ENCODE results near the gene ZDHHC13. TPM values are rescaled to one million over a fixed set of nuclear protein-coding genes. Genes with fewer than 3 reads are reported as not detected.

The ZDHHC13 gene
- polyA plus RNA-seq, 3 donors = 4.6 to 5.7 (median 5.2) TPM

DNA sequence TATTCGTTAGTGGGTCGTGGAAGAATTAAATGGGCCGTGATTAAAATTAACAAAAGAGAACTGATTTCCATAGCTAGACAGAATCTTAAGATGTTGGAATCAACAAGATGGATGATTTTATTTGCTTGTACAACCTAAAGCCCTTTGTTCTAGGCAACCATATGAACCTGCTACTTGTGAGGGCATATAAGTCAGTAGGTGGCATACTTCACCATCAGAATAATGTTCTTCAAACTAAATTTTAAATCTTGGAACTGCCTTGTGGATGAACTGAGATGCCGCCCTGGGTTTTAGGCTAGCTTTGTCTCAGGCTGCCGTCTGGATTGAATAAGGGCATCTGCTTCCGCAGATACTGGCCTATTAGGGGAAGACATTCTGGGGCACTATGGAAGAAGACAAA lies 43.9 kb downstream of the ZDHHC13 start:
- 90 to 95% (median 94%) methylated on average over 6 of the region's 6 CpGs for whole genome bisulfite sequencing, 3 donors

GRCh38 chr11:19161651-19162050 lies 44.7 kb downstream of the ZDHHC13 start:
- 94 to 96% (median 96%) methylated on average over 2 of the region's 2 CpGs for WGBS, 3 donors
- no peak overlapping the region for H3K27ac ChIP-seq (ENCODE audit: low read depth, low read length)

More for the DNA sequence above, 43.9 kb downstream of the ZDHHC13 start:
- no peak overlapping the region for H3K27ac ChIP-seq (ENCODE audit: low read depth, low read length)

DNA sequence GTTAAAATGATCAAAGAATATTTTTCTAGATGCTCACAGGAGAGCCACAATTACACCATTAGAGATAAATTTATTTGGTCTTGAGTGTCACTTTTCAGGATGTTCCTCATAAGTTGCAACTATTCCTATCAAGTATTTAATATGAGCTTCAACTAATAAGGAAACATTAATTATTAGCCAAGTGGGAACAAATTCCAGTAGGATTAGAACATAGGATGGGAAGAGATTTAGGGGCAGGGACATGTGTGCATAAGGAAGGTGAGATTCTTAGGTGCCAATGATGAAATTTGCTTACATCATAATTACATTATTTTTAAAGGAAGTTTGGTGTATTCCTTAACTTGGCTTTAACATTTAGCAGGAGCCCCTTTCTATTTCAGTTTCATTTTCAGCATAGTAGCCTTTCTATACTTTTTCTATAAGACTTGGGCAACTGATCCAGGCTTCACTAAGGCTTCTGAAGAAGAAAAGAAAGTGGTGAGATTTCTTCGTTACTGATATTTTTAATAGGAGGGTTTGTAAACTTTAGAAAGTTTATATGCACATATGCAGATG lies 46.1 kb downstream of the ZDHHC13 start:
- WGBS, 3 donors = 93 to 97% (median 95%) methylated on average over 1 of the region's 1 CpG
- H3K27ac ChIP-seq (ENCODE audit: low read depth, low read length) = no peak overlapping the region

DNA sequence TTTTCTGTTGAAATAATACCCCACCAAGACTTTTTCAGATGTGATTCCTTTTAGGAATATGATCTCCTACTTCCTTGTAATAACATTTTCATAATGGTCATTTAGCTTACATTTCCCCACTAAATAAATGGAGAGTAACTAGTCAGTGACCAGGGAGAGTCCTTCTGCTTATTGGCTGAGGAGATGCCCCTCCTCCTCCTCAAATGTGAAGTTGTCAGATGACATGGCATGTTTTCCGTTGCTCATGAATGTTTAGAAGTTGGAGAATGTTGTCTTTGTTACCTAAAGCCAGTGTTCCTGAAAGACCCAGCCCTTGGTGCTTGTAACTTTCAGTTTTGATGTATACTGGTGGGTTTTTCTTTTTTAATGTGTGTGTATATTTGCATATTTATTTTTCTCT lies 46.6 kb downstream of the ZDHHC13 start:
- no peak overlapping the region for H3K27ac ChIP-seq (ENCODE audit: low read depth, low read length)
- WGBS, 3 donors = 72 to 78% (median 75%) methylated on average over 1 of the region's 1 CpG

DNA sequence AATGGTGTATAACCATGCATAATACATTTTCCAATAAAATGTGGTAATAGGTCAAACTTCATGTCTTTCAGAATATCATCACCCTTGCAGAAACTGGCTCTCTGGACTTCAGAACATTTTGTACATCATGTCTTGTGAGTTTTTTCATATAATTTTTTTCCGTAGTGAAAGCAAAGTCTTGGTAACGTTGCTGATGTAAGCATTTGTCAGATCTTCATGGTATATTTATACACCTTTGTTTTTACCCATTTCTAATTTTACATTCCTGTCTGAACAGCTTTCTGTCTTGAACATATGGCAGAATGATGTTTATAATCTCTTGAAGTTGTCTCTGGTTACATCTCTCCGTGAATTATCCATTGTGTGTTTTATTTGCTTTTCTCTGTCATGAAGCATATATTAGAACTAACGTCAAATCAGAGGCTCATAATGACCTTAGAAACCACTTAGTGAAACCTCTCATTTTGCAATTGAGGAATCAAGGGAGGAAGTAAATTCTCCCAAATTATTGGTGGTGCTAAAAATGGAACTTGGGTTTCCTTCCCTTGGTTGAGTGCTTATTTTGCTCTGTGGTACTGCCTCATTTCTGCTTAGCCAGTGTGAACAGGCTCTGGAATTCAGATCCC lies 47.4 kb downstream of the ZDHHC13 start:
- 83 to 84% (median 83%) methylated on average over 4 of the region's 4 CpGs for WGBS, 3 donors
- H3K27ac ChIP-seq (ENCODE audit: low read depth, low read length) = no peak overlapping the region

- 91 to 94% (median 92%) methylated on average over 2 of the region's 2 CpGs for WGBS, 3 donors
- H3K27ac ChIP-seq (ENCODE audit: low read depth, low read length) = no peak overlapping the region
These were observed 47.9 kb downstream of the ZDHHC13 start for GRCh38 chr11:19164881-19165280.

DNA sequence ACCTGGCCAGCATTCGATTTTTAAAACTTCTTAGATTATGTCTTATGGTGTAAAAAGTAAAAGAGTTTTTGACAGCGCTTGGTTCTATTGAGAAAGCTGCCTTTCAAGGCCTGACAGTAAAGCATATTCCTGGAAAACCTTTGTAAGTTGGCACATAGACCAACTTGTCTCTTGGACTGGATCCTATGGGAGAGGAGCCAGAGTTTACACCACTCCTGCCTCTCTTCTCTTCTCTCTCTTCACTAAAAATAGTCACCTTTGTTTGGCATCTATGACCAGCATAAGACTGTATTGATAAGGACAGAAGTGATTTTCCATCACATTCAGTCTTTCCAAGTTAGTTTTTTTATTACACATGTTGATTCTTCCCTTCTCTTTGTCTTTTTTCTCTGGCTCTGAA lies 51.1 kb downstream of the ZDHHC13 start:
- WGBS, 3 donors = 39 to 91% (median 80%) methylated on average over 2 of the region's 2 CpGs
- H3K27ac ChIP-seq (ENCODE audit: low read depth, low read length) = no peak overlapping the region

DNA sequence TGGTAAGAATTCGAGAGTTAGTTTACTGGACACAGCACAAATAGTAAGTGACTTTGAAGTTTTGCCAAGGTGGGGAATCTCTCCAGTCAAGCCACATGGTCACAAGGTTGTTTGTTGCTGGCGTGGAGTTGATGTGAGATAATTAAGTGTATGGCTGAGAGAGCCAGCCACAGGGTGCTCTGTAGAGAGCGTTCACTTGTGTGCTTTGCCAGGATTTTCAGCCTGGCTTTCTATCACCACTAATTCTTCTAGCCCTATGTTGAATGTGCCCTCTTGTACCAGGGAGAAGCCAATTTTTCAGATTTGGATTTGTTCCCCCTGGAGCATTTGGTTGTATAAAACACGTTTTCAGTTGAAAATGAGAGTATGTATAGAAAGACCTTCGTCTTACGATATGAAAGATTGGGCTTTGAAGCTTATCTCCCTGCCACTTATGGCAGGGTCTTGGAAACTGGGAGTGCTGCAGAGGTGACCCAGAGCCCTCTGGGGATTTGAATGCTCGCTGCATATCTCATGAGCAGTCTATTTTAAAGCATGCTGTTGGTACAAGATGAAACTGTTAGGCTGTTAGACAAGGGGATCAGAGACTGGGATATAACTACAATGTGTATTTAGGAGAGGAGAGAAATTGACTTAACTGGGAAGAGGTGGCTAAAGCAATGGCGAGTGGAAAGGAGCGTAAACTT lies 56.2 kb downstream of the ZDHHC13 start:
- H3K27ac ChIP-seq (ENCODE audit: low read depth, low read length) = no peak overlapping the region
- WGBS, 3 donors = 93 to 96% (median 96%) methylated on average over 9 of the region's 9 CpGs

DNA sequence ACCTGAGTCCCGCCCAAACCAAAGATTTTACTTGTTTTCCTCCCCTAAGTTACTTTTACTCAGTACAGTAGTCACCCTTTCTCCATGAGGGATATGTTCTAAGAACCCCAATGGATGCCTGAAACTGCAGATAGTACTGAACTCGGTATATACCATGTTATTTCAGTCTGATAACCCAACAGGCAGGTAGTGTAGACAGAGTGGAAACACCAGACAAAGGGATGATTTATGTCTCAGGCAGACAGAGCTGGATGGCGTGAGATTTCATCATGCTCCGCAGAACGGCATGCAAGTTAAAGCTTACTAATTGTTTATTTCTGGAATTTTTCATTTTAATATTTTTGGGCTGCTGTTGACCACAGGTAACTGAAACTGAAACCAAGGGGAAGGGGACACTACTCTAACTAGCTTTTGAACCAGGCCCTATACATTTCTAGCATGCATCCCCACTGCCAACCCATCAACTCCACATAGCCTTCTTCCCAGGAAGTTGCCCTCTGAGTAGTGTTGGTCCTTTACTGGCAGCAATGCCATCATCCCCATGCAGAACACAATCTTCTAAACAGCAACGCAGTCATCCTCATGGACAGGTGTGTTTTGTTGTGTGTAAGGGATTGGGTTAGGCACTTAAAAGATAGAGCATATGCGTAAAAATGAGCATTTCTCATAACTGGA lies 57.1 kb downstream of the ZDHHC13 start:
- no peak overlapping the region for H3K27ac ChIP-seq (ENCODE audit: low read depth, low read length)
- 97 to 98% (median 97%) methylated on average over 7 of the region's 7 CpGs for WGBS, 3 donors

GRCh38 chr11:19176629-19177186 lies 59.7 kb downstream of the ZDHHC13 start:
- 60 to 85% (median 81%) methylated on average over 2 of the region's 2 CpGs for WGBS, 3 donors
- H3K27ac ChIP-seq (ENCODE audit: low read depth, low read length) = no peak overlapping the region

GRCh38 chr11:19181531-19182261 lies 64.7 kb downstream of the ZDHHC13 start:
- 57 to 82% (median 62%) methylated on average over 5 of the region's 5 CpGs for WGBS, 3 donors
- H3K27ac ChIP-seq (ENCODE audit: low read depth, low read length) = no peak overlapping the region

DNA sequence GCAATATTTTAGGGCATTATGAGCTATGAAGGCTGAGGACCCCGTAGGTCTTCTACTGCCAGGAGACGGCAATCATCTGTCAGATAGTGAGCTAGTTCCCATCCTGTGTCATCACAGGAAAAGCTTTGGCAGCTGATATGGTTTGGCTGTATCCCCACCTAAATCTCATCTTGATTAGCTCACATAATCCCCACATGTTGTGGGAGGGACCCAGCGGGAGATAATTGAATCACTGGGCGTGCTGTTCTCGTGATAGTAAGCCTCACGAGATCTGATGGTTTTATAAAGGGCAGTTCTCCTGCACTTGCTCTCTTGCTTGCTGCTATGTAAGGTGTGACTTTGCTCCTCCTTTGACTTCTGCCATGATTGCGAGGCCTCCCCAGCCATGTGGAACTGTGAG lies 66.7 kb downstream of the ZDHHC13 start:
- no peak overlapping the region for H3K27ac ChIP-seq (ENCODE audit: low read depth, low read length)
- WGBS, 3 donors = 67 to 85% (median 69%) methylated on average over 7 of the region's 7 CpGs

- 74 to 85% (median 84%) methylated on average over 2 of the region's 2 CpGs for WGBS, 3 donors
- no peak overlapping the region for H3K27ac ChIP-seq (ENCODE audit: low read depth, low read length)
These were observed 68.1 kb downstream of the ZDHHC13 start for GRCh38 chr11:19185036-19185435.

- H3K27ac ChIP-seq (ENCODE audit: low read depth, low read length) = no peak overlapping the region
- WGBS, 3 donors = 69 to 75% (median 70%) methylated on average over 6 of the region's 6 CpGs
These were observed 68.6 kb downstream of the ZDHHC13 start for GRCh38 chr11:19185516-19186052.

DNA sequence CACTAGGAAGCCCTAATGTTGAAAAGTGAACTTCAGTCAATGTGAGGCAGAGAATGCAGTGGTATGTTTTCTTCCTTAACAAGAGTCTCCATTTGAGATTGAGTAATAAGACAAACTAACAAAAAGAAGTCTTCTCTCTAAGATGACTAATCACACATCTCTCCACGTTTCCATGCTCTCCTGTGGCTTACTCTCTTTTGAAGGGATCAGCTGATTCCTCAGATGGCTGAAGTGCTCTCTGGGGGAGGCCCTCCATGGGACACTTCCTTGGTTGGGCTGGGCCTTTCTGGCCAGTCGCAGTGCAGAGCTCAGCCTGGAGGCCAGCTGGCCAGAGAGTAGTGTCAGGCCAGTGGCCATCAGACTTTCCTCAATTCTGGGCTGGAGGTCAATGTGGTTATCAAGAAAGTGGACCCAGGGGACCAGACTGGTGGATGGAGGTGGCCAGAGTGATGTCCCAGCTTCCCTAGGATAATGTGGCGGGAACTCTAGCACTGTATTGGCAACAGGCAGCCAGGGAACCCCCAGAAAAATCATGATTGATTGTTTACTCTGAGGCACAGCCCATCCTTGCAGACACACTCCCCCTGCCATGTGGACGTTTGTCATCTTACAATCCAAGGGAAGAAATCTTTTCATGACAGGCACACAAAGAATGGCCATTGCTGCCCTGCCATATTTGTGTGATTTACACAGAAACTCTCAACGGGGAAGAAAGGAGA lies 70.3 kb downstream of the ZDHHC13 start:
- no peak overlapping the region for H3K27ac ChIP-seq (ENCODE audit: low read depth, low read length)
- 54 to 75% (median 74%) methylated on average over 5 of the region's 5 CpGs for WGBS, 3 donors

- H3K27ac ChIP-seq (ENCODE audit: low read depth, low read length) = no peak overlapping the region
- 79 to 91% (median 83%) methylated on average over 9 of the region's 9 CpGs for WGBS, 3 donors
These were observed 70.9 kb downstream of the ZDHHC13 start for GRCh38 chr11:19187833-19188258.

GRCh38 chr11:19191530-19192169 lies 74.7 kb downstream of the ZDHHC13 start:
- WGBS, 3 donors = 49 to 85% (median 73%) methylated on average over 7 of the region's 7 CpGs
- no peak overlapping the region for H3K27ac ChIP-seq (ENCODE audit: low read depth, low read length)
